ENCODE data around the gene TCEAL9. TPM values are rescaled to one million over a fixed set of nuclear protein-coding genes. Genes with fewer than 3 reads are reported as not detected.
A peak's percentile ranks its signal among the peaks of the same experiment; 100 is the strongest.
"Not testable (repeated sequence)": the region's sequence is repeated elsewhere in the genome, so short reads cannot be mapped to it uniquely, and the experiment has no call there.

Gene TCEAL9
- total RNA-seq, 1 experiment from 2014 or later, result 71.7 TPM

- in situ Hi-C loops (cut with HindIII; ENCODE audit: low pct_unique_long_range_greater_than_20kb, low sequenced_read_pairs), result no loop called here
- DNase-seq (ENCODE audit: low read depth, low spot score), result no peak
These were observed 6.7 kb downstream of the TCEAL9 start for GRCh38 chrX:103363046-103363445.

GRCh38 chrX:103367502-103367901 lies 11.2 kb downstream of the TCEAL9 start:
- in situ Hi-C loops (cut with HindIII; ENCODE audit: low pct_unique_long_range_greater_than_20kb, low sequenced_read_pairs), result no loop called here
- DNase-seq (ENCODE audit: low read depth, low spot score), result no peak

GRCh38 chrX:103369479-103369878 lies 13.2 kb downstream of the TCEAL9 start:
- DNase-seq (ENCODE audit: low read depth, low spot score), result no peak
- in situ Hi-C loops (cut with HindIII; ENCODE audit: low pct_unique_long_range_greater_than_20kb, low sequenced_read_pairs), result no loop called here

DNA sequence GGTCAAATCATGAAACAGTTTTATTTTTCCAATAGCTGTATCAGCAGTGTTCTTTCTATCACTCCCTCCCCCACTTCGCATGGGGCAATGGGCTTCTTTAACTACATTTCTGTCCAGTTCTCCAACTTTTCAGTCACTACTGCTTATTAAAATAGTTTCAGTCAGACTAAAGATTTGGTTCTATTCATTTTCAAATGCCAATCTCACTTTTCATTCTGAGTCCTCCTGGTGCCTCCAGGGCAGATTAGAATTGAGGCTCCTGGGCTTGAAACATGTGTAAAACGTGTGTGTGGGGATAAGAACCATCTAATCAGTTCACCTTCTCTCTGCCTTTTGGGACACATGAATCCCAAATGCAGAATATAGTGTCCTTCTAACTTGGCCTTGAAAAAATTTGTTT lies 16.6 kb downstream of the TCEAL9 start:
- no peak for DNase-seq (ENCODE audit: low read depth, low spot score)
- in situ Hi-C loops (cut with HindIII; ENCODE audit: low pct_unique_long_range_greater_than_20kb, low sequenced_read_pairs), result no loop called here

DNA sequence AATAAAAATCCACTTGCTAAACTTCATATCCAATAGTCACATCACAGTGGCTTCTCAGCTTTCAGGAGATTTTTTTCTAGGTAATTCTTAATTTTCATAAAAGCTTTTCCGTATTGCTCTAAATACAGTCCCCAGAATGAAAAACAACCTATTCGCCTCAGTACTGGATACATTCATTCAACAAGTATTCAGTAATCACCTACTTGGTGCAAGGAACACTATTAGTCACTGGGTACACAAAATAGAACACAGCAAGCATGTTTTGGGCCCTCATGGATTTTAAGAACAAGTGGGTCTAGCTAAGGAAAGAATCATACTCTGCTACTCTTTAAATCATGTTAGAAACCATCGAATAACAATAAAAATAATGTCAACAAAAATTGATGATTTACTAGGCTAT lies 17.3 kb downstream of the TCEAL9 start:
- DNase-seq (ENCODE audit: low read depth, low spot score), result no peak
- in situ Hi-C loops (cut with HindIII; ENCODE audit: low pct_unique_long_range_greater_than_20kb, low sequenced_read_pairs), result no loop called here

- peak; percentile 61 for DNase-seq (ENCODE audit: low read depth, low spot score)
- in situ Hi-C loops (cut with HindIII; ENCODE audit: low pct_unique_long_range_greater_than_20kb, low sequenced_read_pairs), result no loop called here
These were observed 20.0 kb downstream of the TCEAL9 start, which contains the start of gene BEX3 for GRCh38 chrX:103376118-103376978. TSS of gene BEX3 (plus strand) at chrX:103376538. CDS start at chrX:103377522, 984 bp downstream.

DNA sequence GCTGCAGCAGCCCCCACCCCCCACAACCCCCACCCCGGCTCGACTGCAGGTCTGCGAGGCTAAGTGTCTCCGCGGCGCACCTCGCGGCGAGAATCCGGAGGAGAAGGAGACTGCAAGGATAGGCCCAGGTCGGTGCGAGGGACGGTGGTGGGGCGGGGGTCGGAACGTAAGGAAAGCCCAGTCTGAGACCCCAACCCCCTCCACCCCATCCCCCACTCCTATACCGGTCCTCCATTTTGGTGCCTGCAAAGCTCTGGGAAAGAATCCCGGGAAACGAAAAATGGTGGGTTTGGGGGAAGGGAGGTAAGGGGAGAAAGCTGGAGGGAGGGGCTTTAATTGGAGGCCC lies 20.6 kb downstream of the TCEAL9 start:
- DNase-seq (ENCODE audit: low read depth, low spot score), result peak; percentile 57
- in situ Hi-C loops (cut with HindIII; ENCODE audit: low pct_unique_long_range_greater_than_20kb, low sequenced_read_pairs), result no loop called here

DNA sequence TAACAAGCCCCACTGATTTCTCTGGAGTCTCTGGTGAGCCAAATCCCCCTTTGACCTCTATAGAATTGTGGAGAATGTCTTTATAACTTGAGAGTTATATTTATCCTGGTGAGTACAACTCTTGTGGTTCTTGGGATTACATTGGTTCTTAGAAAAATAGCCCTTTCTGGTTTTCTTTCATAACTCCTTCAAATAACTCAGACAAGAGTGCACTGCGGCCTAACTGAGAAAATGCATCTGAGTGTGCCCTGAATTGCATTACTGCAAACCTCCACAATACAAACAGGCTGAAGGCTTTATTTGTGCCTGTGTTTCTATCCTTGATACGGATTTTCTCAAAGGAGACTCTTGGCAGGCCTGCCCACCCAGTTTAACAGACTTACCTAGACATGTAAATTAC lies 22.7 kb downstream of the TCEAL9 start:
- no peak for DNase-seq (ENCODE audit: low read depth, low spot score)
- in situ Hi-C loops (cut with HindIII; ENCODE audit: low pct_unique_long_range_greater_than_20kb, low sequenced_read_pairs), result no loop called here

- no peak for DNase-seq (ENCODE audit: low read depth, low spot score)
- in situ Hi-C loops (cut with HindIII; ENCODE audit: low pct_unique_long_range_greater_than_20kb, low sequenced_read_pairs), result no loop called here
These were observed 26.6 kb downstream of the TCEAL9 start for GRCh38 chrX:103382877-103383276.

- in situ Hi-C loops (cut with HindIII; ENCODE audit: low pct_unique_long_range_greater_than_20kb, low sequenced_read_pairs), result no loop called here
- no peak for DNase-seq (ENCODE audit: low read depth, low spot score)
These were observed 28.4 kb downstream of the TCEAL9 start for GRCh38 chrX:103384672-103385071.

DNA sequence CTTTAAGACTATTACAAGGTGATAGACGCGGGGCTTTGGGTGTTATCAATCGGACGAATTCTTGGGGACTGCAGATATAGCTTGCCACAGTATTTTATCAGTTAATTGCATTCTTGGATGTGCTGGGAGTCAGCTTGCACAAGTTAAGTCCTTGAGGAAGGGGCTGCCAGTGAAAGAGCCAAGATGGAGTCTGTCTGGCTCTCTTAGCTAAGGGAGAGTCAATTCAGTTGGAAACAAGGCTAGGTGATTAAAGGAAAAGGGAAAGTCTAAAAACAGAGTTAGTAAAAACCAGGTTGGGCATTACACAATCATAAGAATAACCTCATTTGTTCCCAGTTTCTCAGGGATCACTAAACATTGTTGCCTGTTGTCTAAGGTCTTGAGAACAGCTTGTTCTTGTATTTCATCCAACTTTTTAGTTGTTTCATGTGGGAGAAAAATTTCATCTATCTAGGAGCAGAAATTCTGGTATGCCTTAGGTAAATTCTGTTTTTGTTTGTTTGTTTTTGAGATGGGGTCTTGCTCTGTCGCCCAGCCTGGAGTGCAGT lies 29.1 kb downstream of the TCEAL9 start:
- DNase-seq (ENCODE audit: low read depth, low spot score), result not testable (repeated sequence)

GRCh38 chrX:103386332-103386731 lies 30.0 kb downstream of the TCEAL9 start:
- DNase-seq (ENCODE audit: low read depth, low spot score), result no peak
- in situ Hi-C loops (cut with HindIII; ENCODE audit: low pct_unique_long_range_greater_than_20kb, low sequenced_read_pairs), result no loop called here

More for the DNA sequence above, 29.1 kb downstream of the TCEAL9 start:
- in situ Hi-C loops (cut with HindIII; ENCODE audit: low pct_unique_long_range_greater_than_20kb, low sequenced_read_pairs), result not testable (repeated sequence)

DNA sequence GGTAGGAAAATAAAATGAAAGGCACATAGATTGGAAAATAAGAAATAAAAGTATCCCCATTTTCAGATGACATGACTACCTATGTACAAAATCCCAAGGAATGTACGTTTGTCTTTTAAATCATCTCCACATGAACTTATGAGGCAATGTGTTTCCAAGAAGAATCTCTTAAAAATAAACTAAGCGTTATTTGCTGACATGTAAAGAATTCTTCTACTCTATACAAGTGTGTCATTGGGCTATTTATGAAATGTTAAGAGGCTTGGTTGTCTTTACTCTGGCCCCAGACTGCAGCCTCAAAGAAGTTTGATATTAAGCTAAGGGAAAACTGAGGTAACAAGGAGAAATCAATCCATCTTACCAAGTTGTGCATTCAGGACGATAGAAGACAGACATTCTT lies 37.2 kb downstream of the TCEAL9 start:
- in situ Hi-C loops (cut with HindIII; ENCODE audit: low pct_unique_long_range_greater_than_20kb, low sequenced_read_pairs), result no loop called here
- no peak for DNase-seq (ENCODE audit: low read depth, low spot score)

DNA sequence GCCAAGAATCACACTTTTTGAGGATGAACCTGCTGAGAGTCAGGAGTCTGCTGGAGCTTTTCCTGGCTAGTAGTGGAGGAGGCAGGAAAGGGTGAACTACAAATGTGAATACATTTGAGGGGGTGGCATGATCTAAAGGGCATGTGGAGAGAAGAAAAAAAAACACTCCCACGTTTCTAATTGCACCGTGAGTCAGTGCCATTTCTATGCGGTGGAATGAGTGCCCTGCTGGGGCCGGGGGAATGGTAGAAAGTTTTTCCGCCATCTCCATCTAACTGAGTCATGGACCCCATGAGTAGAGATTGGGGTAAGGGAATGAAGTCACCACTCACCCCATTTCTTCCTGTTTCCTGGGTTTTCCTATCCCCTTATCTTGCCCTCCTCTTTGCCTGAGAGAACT lies 39.9 kb downstream of the TCEAL9 start:
- in situ Hi-C loops (cut with HindIII; ENCODE audit: low pct_unique_long_range_greater_than_20kb, low sequenced_read_pairs), result no loop called here
- DNase-seq (ENCODE audit: low read depth, low spot score), result no peak

- in situ Hi-C loops (cut with HindIII; ENCODE audit: low pct_unique_long_range_greater_than_20kb, low sequenced_read_pairs), result no loop called here
- DNase-seq (ENCODE audit: low read depth, low spot score), result no peak
These were observed 40.4 kb downstream of the TCEAL9 start for GRCh38 chrX:103396660-103397059.

- no peak for DNase-seq (ENCODE audit: low read depth, low spot score)
- in situ Hi-C loops (cut with HindIII; ENCODE audit: low pct_unique_long_range_greater_than_20kb, low sequenced_read_pairs), result no loop called here
These were observed 41.4 kb downstream of the TCEAL9 start for GRCh38 chrX:103397707-103398106.

DNA sequence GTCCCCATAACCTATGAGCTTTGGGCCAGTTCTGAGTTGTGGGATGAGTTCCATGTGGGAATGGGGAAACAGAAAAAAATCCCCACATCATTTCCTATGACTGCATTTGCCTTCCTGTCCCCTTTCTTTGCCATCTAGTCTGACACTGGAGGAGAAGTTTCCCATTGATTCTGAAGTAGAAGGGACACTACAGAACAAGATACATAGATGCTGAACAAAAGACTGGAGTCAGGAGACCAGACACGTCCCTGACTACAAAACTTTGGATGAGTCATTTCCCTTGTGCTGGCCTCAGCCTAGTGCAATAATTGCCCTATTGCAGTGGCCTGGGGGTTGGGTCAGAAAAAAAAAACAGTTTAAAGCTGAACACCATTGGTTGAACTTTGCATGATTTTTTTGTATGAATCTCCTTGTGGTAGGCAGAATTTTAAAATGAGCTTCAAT lies 42.1 kb downstream of the TCEAL9 start:
- DNase-seq (ENCODE audit: low read depth, low spot score), result peak; percentile 79
- in situ Hi-C loops (cut with HindIII; ENCODE audit: low pct_unique_long_range_greater_than_20kb, low sequenced_read_pairs), result no loop called here

GRCh38 chrX:103399744-103400143 lies 43.4 kb downstream of the TCEAL9 start:
- no peak for DNase-seq (ENCODE audit: low read depth, low spot score)
- in situ Hi-C loops (cut with HindIII; ENCODE audit: low pct_unique_long_range_greater_than_20kb, low sequenced_read_pairs), result no loop called here

DNA sequence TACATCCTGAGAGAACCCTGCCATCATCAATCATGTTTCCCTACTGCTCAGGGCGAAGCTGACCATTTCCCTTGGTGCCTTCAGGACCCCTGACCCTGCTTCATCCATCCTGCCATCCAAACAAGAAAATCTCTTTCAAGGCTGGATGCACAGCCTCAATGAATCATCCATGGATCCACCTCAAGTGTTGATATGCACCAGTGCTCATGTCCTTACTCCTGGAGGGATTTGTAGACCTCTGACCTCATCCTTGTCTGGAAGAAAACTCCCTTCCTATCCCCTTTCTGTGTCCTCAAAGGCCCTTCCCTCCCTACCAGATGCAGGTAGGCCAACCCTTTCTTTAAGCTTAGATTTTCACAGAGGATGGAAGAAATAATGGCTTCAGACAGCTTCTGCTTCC lies 44.6 kb downstream of the TCEAL9 start:
- in situ Hi-C loops (cut with HindIII; ENCODE audit: low pct_unique_long_range_greater_than_20kb, low sequenced_read_pairs), result no loop called here
- no peak for DNase-seq (ENCODE audit: low read depth, low spot score)
